HuH-7 (cell line): Measurements from ENCODE around the gene ACER1.
"Not testable (repeated sequence)": the region's sequence is repeated elsewhere in the genome, so short reads cannot be mapped to it uniquely, and the experiment has no call there.

Experiments
- DNase-seq: peaks from one replicate; pipeline ENCODE4 v3.0.0; 2011; ENCODE audit warnings: low spot score

ACER1 gene, protein sequence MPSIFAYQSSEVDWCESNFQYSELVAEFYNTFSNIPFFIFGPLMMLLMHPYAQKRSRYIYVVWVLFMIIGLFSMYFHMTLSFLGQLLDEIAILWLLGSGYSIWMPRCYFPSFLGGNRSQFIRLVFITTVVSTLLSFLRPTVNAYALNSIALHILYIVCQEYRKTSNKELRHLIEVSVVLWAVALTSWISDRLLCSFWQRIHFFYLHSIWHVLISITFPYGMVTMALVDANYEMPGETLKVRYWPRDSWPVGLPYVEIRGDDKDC

DNA sequence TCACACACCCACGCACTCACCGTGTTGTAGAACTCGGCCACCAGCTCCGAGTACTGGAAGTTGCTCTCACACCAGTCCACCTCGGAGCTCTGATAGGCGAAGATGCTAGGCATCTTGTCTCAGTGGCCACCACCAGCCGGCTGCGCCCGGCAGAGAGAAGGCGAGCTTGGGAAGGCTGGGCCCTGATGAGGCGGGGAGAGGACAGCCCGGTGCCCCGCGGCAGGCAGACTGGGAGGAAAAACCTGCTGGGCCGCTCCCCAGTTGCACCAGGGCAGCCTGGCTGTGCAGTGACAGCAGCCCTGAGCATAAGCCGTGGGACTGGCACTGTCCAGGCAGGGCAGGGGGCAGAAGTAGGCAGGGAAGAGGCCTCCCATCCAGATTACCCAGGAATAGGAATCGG is at the start of gene ACER1:
Gene ACER1 (minus strand): TSS at position 174 of the 400 bp plus-strand sequence. CDS start 61 bp downstream, at position 113.
- no peak for DNase-seq

GRCh38 chr19:6383188-6383587 is 49.8 kb upstream of the ACER1 start:
- DNase-seq = no peak

- no peak for DNase-seq
Measured at GRCh38 chr19:6381030-6381750, 47.8 kb upstream of the ACER1 start.

GRCh38 chr19:6379744-6380143 is 46.3 kb upstream of the ACER1 start:
- no peak for DNase-seq

- no peak for DNase-seq
Measured at GRCh38 chr19:6378486-6378885, 45.1 kb upstream of the ACER1 start.

DNA sequence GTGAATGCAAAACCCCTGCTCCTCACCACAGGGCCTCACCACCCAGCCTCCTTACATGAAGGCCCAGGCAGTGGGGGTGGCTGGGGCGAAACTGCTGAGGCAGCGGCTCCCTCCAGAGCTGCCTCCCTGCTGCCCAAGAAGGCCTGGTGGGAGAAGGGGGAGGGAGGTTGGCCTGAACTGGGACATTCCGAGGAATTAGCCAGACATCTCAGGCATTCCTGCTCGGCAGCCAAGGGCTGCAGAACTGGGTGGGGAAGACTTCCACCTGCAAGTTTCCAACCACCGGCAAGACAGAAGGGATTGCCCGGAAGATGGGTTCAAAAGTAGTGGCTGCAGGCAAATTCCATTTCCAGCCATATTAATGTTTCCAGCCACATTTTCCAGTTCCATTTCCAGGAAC is 44.6 kb upstream of the ACER1 start:
- DNase-seq = no peak

DNA sequence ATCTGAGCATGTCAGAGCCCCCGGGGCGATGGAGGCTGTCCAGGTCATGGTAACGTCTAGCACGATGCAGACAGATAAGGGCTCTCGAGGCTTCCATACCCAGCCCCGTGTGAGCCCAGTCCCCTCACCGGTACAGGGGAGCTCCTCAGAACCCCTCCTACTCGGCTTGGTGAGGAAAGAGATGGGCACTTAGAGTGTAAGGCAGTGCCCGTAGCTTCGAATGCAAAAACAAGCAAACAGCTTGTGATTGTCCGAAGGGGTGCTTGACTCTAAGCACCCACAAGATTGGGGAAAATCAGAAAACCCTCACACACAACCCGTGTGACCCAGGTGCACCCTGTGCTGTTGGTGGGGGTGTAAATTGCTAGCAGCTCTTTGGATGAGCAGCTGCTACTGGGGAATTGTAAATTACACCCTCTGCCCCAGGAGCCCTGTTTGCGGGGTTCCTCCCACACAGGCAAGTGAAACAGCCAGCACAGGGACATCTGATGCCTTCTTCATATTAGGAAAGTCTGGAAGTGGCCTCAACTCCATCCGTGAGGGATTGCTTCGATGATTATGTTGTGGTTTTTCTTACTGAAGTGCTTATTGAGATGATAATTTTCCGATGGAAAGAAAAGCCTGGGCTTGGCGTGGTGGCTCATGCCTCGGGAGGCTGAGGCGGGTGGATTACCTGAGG is 43.2 kb upstream of the ACER1 start:
- no peak for DNase-seq

DNA sequence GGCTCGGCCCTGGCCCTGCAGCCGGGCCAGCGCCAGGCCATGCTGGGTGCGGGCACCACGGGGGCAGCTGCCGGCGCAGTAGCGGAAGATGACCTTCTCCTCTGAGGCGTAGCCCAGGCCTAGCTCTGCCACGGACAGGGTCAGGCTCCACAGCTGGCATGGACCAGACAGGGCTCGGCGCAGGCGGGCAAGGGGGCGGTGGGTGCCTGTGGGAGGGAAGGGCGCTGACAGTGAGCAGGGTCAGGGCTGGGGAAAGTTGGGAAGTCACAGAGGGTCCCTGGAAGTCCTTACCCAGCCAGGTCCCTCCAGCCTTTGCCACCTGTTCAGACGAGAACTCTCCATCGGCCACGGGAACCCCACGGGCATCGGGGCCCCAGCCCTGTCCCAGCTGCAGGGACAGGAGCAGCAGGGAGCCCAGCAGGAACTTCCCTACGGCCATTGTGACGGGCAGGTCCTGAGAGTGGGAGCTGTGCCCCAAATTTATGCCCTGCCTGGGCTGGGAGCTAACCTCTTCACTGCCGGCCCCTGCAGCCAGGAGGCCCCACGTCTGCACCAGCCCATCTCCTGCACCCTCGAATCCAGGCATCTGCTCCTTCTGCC is 42.1 kb upstream of the ACER1 start, which contains the start of gene PSPN:
Gene PSPN (minus strand): TSS at position 523 of the 600 bp plus-strand sequence. CDS start 84 bp downstream, at position 439.
- no peak for DNase-seq

DNA sequence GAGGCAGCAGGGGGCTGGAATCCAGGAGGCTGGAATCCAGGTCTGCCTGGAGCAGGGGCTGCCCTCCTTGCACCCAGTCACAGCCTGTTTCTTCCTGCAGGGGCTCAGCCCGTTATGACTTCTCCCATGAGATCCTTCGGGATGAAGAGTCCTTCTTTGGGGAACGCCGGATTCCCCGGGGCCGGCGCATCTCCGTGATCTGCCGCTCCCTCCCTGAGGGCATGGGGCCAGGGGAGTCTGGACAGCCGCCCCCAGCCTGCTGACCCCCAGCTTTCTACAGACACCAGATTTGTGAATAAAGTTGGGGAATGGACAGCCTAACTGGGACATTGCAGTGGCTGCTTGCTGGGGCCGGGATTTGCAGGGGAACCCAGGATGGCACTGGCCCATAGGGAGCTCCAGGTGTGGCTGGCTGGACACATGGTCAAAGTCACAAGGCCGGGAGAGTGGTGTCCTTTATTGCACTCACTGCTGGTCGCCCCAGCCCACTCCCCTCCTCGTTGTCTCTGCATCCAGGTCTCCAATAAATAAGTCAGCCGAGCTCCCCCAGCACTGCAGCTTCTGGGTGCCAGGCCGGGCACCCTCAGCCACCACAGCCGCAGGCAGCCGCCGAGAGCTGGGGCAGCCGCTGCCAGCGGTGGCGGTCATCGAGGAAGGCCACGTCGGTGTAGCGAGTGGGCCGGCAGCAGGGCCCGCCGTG is 41.4 kb upstream of the ACER1 start:
- DNase-seq = no peak

DNA sequence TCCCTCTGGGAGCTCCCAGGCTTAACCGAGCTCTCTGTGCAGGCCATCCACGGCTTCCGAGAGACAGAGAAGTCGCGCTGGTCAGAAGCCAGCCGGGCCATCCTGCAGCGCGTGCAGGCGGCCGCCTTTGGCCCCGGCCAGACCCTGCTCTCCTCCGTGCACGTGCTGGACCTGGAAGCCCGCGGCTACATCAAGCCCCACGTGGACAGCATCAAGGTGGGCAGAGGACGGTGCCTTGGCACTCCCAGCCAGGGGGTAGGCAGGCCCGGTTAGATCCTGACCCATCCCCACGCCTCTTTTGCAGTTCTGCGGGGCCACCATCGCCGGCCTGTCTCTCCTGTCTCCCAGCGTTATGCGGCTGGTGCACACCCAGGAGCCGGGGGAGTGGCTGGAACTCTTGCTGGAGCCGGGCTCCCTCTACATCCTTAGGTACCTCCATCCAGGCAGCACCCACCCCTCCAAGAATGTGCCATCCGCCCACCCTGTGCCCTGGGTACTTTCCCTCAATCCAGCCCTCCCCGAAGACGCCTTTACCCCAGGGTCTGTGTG is 40.8 kb upstream of the ACER1 start:
- no peak for DNase-seq

DNA sequence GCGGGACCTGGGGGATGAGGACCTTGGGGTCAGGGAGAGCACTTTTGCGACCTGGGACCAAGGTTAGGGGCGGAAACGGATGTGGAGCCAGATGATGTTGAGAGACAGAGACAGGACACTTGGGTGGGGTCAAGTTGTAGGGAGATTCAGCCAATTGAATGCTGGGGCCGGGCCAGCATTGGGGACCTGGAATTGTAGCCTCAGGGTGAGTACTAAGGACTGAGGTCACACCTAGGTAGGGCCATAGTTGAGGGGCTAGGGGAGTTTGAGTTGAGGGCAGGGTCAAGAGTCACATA is 40.3 kb upstream of the ACER1 start:
- DNase-seq = no peak

DNA sequence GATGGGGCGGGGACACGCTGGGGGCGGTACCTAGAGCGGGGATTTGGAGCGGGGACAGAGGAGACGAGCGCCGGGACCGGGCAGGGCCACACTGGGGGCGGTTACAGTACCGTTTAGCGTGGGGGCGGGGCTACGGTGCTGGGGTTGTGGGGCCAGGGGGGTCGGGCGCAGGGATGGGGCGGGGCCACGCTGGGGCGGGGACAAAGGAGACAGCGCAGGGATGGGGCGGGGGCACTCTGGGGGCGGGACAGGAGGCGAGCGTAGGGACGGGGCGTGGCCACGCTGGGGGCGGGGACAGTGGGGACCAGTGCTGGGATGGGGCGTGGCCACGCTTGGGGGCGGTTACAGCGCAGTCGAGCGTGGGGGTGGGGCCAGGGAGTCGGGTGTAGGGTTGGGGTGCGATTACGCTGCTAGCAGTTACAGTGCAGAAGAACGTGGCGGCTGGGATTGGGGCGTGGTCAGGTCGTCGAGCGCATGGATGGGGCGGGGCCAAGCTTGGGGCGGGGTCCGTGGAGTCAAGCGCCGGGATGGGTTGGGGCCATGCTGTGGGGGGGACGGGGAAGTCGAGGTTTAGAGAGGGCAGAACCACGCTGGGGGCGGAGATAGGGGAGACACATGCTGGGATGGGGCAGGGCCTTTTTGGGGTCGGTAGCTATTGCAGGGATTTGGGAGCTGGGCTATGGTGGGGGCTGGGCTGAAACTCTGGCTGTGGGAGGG is 39.8 kb upstream of the ACER1 start:
- DNase-seq = peak; percentile 91

DNA sequence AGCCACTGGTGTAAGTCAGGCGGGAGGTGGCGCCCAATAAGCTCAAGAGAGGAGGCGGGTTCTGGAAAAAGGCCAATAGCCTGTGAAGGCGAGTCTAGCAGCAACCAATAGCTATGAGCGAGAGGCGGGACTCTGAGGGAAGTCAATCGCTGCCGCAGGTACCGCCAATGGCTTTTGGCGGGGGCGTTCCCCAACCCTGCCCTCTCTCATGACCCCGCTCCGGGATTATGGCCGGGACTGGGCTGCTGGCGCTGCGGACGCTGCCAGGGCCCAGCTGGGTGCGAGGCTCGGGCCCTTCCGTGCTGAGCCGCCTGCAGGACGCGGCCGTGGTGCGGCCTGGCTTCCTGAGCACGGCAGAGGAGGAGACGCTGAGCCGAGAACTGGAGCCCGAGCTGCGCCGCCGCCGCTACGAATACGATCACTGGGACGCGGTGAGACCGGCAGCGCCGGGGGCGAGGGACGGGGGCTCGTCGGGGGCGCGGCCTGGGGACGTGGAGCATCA is 39.2 kb upstream of the ACER1 start, which contains the start of gene ALKBH7:
Gene ALKBH7 (plus strand): TSS at position 201 of the 502 bp plus-strand sequence. CDS start 27 bp downstream, at position 228.
- DNase-seq = no peak

DNA sequence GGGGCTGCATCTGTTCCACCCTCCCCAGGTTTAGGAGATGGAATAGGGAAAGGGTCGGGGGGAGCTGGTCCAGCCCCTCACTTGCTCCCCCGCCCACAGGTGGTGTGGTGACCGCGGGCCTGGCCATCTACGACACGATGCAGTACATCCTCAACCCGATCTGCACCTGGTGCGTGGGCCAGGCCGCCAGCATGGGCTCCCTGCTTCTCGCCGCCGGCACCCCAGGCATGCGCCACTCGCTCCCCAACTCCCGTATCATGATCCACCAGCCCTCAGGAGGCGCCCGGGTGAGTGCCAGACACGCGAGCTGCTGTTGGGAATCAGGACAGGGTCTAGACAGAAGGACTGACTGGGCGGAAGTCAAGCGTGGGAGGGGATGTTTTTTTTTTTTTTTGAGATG is 30.9 kb upstream of the ACER1 start:
- no peak for DNase-seq

DNA sequence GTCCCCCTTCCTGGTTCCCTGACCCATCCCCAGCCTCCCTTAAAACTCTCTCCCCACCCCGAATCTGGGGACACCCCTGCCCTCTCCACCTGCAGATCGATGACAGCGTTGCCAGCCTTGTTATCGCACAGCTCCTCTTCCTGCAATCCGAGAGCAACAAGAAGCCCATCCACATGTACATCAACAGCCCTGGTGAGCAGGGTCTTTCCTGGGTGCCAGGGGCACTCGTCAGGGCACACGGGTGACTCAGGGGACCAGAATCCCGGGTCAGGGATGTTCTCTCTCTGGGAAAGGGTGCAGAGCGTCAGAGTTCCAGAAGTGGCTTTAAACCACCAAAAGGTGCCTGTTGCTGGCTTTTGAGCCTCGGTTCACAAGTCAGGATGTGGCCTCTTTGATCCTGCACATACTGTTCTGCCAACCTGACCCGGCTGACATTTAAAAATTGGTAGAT is 29.0 kb upstream of the ACER1 start:
- DNase-seq = no peak

GRCh38 chr19:6362027-6362350 is 28.6 kb upstream of the ACER1 start:
- no peak for DNase-seq

- DNase-seq = not testable (repeated sequence)
Measured at GRCh38 chr19:6360857-6361216, 27.4 kb upstream of the ACER1 start.

DNA sequence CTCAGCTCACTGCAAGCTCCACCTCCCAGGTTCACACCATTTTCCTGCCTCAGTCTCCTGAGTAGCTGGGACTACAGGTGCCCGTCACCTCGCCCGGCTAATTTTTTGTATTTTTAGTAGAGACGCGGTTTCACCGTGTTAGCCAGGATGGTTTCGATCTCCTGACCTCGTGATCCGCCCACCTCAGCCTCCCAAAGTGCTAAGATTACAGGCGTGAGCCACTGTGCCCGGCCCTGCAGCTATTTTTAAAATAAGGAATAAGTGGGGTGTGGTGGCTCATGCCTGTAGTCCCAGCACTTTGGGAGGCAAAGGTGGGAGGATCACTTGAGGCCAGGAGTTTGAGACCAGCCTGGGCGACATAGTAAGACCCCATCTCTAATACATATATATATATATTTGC is 27.0 kb upstream of the ACER1 start:
- DNase-seq = not testable (repeated sequence)

GRCh38 chr19:6359568-6360341 is 26.3 kb upstream of the ACER1 start:
- DNase-seq = no peak

DNA sequence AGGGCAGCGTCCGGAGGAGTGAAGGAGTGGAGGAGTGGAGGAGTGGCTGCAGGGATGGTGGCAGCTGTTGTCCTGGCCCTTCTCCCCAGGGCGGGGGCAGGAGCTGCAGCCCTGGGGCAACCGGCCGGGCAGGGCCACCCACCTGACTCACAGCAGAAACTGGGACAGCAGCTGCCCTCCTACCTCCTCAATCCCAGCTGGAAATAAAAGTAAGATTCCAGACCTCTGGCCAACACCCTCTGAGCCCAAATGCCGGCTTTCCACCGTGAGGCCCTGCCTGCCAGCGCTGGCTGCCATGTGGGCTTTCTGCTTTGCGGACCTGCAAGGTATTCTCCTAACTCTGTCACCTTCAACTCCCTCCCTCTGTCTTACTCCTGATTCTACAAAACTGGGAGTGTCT is 24.6 kb upstream of the ACER1 start:
- no peak for DNase-seq
